Uterus (tissue), 2 donors: ENCODE data around the gene PCDHB10.
"Not testable (repeated sequence)": the region's sequence is repeated elsewhere in the genome, so short reads cannot be mapped to it uniquely, and the experiment has no call there.

Experiments
- CTCF ChIP-seq, 4 experiments: fragments of 200-600 bp in 2 of 4; fragments of 450-650 bp in 2 of 4; sonication (generic) in 2 of 4; IDR thresholded peaks; one replicate each; pipeline ENCODE4 v1.5.1; 2016 to 2019; ENCODE audit warnings: antibody characterized with exemption in 4 of 4, mild to moderate bottlenecking in 2 of 4, moderate library complexity in 1 of 4
- POLR2A ChIP-seq, 2 donors: fragments of 450-650 bp; IDR thresholded peaks; one replicate each; pipeline ENCODE4 v1.6.1; 2016; ENCODE audit warnings: antibody characterized with exemption in 2 of 2, mild to moderate bottlenecking in 1 of 2, moderate library complexity in 1 of 2

GRCh38 chr5:141189131-141189530 is 3.0 kb upstream of the PCDHB10 start:
- TF ChIP-seq CTCF, POLR2A (IDR thresholded peaks at IDR 0.05): not testable (repeated sequence)
